ENCODE data around the gene VPS8. TPM values are rescaled to one million over a fixed set of nuclear protein-coding genes. Genes with fewer than 3 reads are reported as not detected.

VPS8 gene
- total RNA-seq, 2 experiments from 2014 or later: 47.6 to 51.8 TPM

GRCh38 chr3:185028121-185028520 lies 216.2 kb downstream of the VPS8 start:
- Mint-ChIP-seq H3K9me3 (ENCODE audit: insufficient read depth) (no peaks in the 10 kb centered on the region), H3K27me3 (ENCODE audit: low read depth) (no peaks in the 10 kb centered on the region), H3K27ac (no peak overlapping the region), H3K36me3 (ENCODE audit: low read depth) (peaks cover 27% of the 10 kb centered on the region), H3K4me1 (ENCODE audit: low read depth) (no peaks in the 10 kb centered on the region), H3K4me3 (no peak overlapping the region)
- DNase-seq: no peak
- POLR2A ChIA-PET: no interaction called here
- CTCF ChIA-PET: no interaction called here
- ATAC-seq: no peak

- Mint-ChIP-seq H3K27me3 (ENCODE audit: low read depth) (no peaks in the 10 kb centered on the region), H3K9me3 (ENCODE audit: insufficient read depth) (no peaks in the 10 kb centered on the region), H3K4me3 (no peak overlapping the region), H3K4me1 (ENCODE audit: low read depth) (no peaks in the 10 kb centered on the region), H3K36me3 (ENCODE audit: low read depth) (peaks cover 25% of the 10 kb centered on the region), H3K27ac (no peak overlapping the region)
- DNase-seq: no peak
- ChIA-PET POLR2A (no interaction called here), CTCF (no interaction called here)
- ATAC-seq: no peak
Measured at GRCh38 chr3:185029086-185029485, 217.1 kb downstream of the VPS8 start.

GRCh38 chr3:185030399-185030798 lies 218.4 kb downstream of the VPS8 start:
- ATAC-seq (no peak), DNase-seq (no peak)
- ChIA-PET POLR2A (no interaction called here), CTCF (no interaction called here)
- no peak overlapping the region for H3K27ac Mint-ChIP-seq
- no peak overlapping the region for H3K4me3 Mint-ChIP-seq
- H3K36me3 Mint-ChIP-seq (ENCODE audit: low read depth): peaks cover 31% of the 10 kb centered on the region
- no peaks in the 10 kb centered on the region for H3K4me1 Mint-ChIP-seq (ENCODE audit: low read depth)
- H3K27me3 Mint-ChIP-seq (ENCODE audit: low read depth): no peaks in the 10 kb centered on the region
- no peaks in the 10 kb centered on the region for H3K9me3 Mint-ChIP-seq (ENCODE audit: insufficient read depth)

- Mint-ChIP-seq H3K4me3 (no peak overlapping the region), H3K27ac (no peak overlapping the region), H3K36me3 (ENCODE audit: low read depth) (peaks cover 27% of the 10 kb centered on the region), H3K27me3 (ENCODE audit: low read depth) (no peaks in the 10 kb centered on the region), H3K4me1 (ENCODE audit: low read depth) (no peaks in the 10 kb centered on the region), H3K9me3 (ENCODE audit: insufficient read depth) (no peaks in the 10 kb centered on the region)
- POLR2A ChIA-PET: no interaction called here
- ATAC-seq (no peak), DNase-seq (no peak)
- CTCF ChIA-PET: interaction anchor here (0.6 kb wide), 1 partner anchor 414 kb away, joined by 3 read pairs; no protein-coding TSS in a partner anchor
Measured at GRCh38 chr3:185030951-185031350, 219.0 kb downstream of the VPS8 start.

- peaks cover 20% of the 10 kb centered on the region for H3K36me3 Mint-ChIP-seq (ENCODE audit: low read depth)
- ChIA-PET CTCF (no interaction called here), POLR2A (no interaction called here)
Measured at GRCh38 chr3:185037801-185038200, 225.8 kb downstream of the VPS8 start.

GRCh38 chr3:185040425-185040824 lies 228.5 kb downstream of the VPS8 start:
- no peaks in the 10 kb centered on the region for H3K27me3 Mint-ChIP-seq (ENCODE audit: low read depth)
- POLR2A ChIA-PET: no interaction called here
- H3K9me3 Mint-ChIP-seq (ENCODE audit: insufficient read depth): peaks cover 6% of the 10 kb centered on the region
- peaks cover 13% of the 10 kb centered on the region for H3K36me3 Mint-ChIP-seq (ENCODE audit: low read depth)
- no peaks in the 10 kb centered on the region for H3K4me1 Mint-ChIP-seq (ENCODE audit: low read depth)
- ATAC-seq (no peak), DNase-seq (no peak)
- H3K4me3 Mint-ChIP-seq: no peak overlapping the region
- no peak overlapping the region for H3K27ac Mint-ChIP-seq
- CTCF ChIA-PET: no interaction called here

More at GRCh38 chr3:185037801-185038200, 225.8 kb downstream of the VPS8 start:
- DNase-seq (no peak), ATAC-seq (no peak)
- Mint-ChIP-seq H3K4me1 (ENCODE audit: low read depth) (no peaks in the 10 kb centered on the region), H3K27me3 (ENCODE audit: low read depth) (no peaks in the 10 kb centered on the region), H3K27ac (no peak overlapping the region), H3K4me3 (no peak overlapping the region), H3K9me3 (ENCODE audit: insufficient read depth) (peaks cover 6% of the 10 kb centered on the region)

- ATAC-seq (no peak), DNase-seq (no peak)
- ChIA-PET CTCF (no interaction called here), POLR2A (interaction anchor here (0.8 kb wide), 1 partner anchor 9 kb away, joined by 3 read pairs; no protein-coding TSS in a partner anchor)
- Mint-ChIP-seq H3K4me3 (no peak overlapping the region), H3K4me1 (ENCODE audit: low read depth) (no peaks in the 10 kb centered on the region), H3K36me3 (ENCODE audit: low read depth) (peaks cover 12% of the 10 kb centered on the region), H3K27me3 (ENCODE audit: low read depth) (no peaks in the 10 kb centered on the region), H3K27ac (no peak overlapping the region), H3K9me3 (ENCODE audit: insufficient read depth) (peaks cover 6% of the 10 kb centered on the region)
Measured at GRCh38 chr3:185041540-185041939, 229.6 kb downstream of the VPS8 start.

GRCh38 chr3:185042312-185043050 lies 230.5 kb downstream of the VPS8 start:
- ChIA-PET CTCF (no interaction called here), POLR2A (no interaction called here)
- Mint-ChIP-seq H3K27ac (no peak overlapping the region), H3K4me1 (ENCODE audit: low read depth) (no peaks in the 10 kb centered on the region), H3K4me3 (no peak overlapping the region), H3K36me3 (ENCODE audit: low read depth) (peaks cover 8% of the 10 kb centered on the region), H3K27me3 (ENCODE audit: low read depth) (no peaks in the 10 kb centered on the region), H3K9me3 (ENCODE audit: insufficient read depth) (peaks cover 6% of the 10 kb centered on the region)
- DNase-seq (no peak), ATAC-seq (no peak)

GRCh38 chr3:185046164-185046515 lies 234.2 kb downstream of the VPS8 start:
- no peaks in the 10 kb centered on the region for H3K4me1 Mint-ChIP-seq (ENCODE audit: low read depth)
- H3K27ac Mint-ChIP-seq: no peak overlapping the region
- H3K9me3 Mint-ChIP-seq (ENCODE audit: insufficient read depth): no peaks in the 10 kb centered on the region
- ATAC-seq: no peak
- H3K27me3 Mint-ChIP-seq (ENCODE audit: low read depth): no peaks in the 10 kb centered on the region
- H3K4me3 Mint-ChIP-seq: no peak overlapping the region
- no peak for DNase-seq
- CTCF ChIA-PET: no interaction called here
- H3K36me3 Mint-ChIP-seq (ENCODE audit: low read depth): peaks cover 24% of the 10 kb centered on the region
- POLR2A ChIA-PET: no interaction called here

- ChIA-PET CTCF (no interaction called here), POLR2A (no interaction called here)
- H3K9me3 Mint-ChIP-seq (ENCODE audit: insufficient read depth): no peaks in the 10 kb centered on the region
- ATAC-seq (no peak), DNase-seq (no peak)
- H3K4me1 Mint-ChIP-seq (ENCODE audit: low read depth): no peaks in the 10 kb centered on the region
- H3K4me3 Mint-ChIP-seq: no peak overlapping the region
- H3K27ac Mint-ChIP-seq: no peak overlapping the region
- H3K36me3 Mint-ChIP-seq (ENCODE audit: low read depth): peaks cover 28% of the 10 kb centered on the region
- H3K27me3 Mint-ChIP-seq (ENCODE audit: low read depth): no peaks in the 10 kb centered on the region
Measured at GRCh38 chr3:185046603-185047002, 234.6 kb downstream of the VPS8 start.

- H3K36me3 Mint-ChIP-seq (ENCODE audit: low read depth): peaks cover 53% of the 10 kb centered on the region
- no peaks in the 10 kb centered on the region for H3K4me1 Mint-ChIP-seq (ENCODE audit: low read depth)
- H3K27me3 Mint-ChIP-seq (ENCODE audit: low read depth): no peaks in the 10 kb centered on the region
- no peak overlapping the region for H3K27ac Mint-ChIP-seq
- POLR2A ChIA-PET: no interaction called here
- CTCF ChIA-PET: no interaction called here
- H3K9me3 Mint-ChIP-seq (ENCODE audit: insufficient read depth): no peaks in the 10 kb centered on the region
- H3K4me3 Mint-ChIP-seq: no peak overlapping the region
- ATAC-seq: no peak
- no peak for DNase-seq
Measured at GRCh38 chr3:185049710-185050109, 237.7 kb downstream of the VPS8 start.

GRCh38 chr3:185051801-185052200 lies 239.8 kb downstream of the VPS8 start:
- peaks cover 63% of the 10 kb centered on the region for H3K36me3 Mint-ChIP-seq (ENCODE audit: low read depth)
- no peak for ATAC-seq
- no peak overlapping the region for H3K4me3 Mint-ChIP-seq
- peaks cover 4% of the 10 kb centered on the region for H3K9me3 Mint-ChIP-seq (ENCODE audit: insufficient read depth)
- ChIA-PET POLR2A (no interaction called here), CTCF (no interaction called here)
- no peaks in the 10 kb centered on the region for H3K4me1 Mint-ChIP-seq (ENCODE audit: low read depth)
- no peaks in the 10 kb centered on the region for H3K27me3 Mint-ChIP-seq (ENCODE audit: low read depth)
- no peak overlapping the region for H3K27ac Mint-ChIP-seq
- no peak for DNase-seq

- ChIA-PET CTCF (no interaction called here), POLR2A (no interaction called here)
Measured at GRCh38 chr3:185052631-185053030, 240.7 kb downstream of the VPS8 start.

More at GRCh38 chr3:185052631-185053030, 240.7 kb downstream of the VPS8 start:
- no peak for ATAC-seq
- H3K27me3 Mint-ChIP-seq (ENCODE audit: low read depth): no peaks in the 10 kb centered on the region
- no peak overlapping the region for H3K4me3 Mint-ChIP-seq
- peaks cover 7% of the 10 kb centered on the region for H3K9me3 Mint-ChIP-seq (ENCODE audit: insufficient read depth)
- no peak for DNase-seq
- peak overlapping the region; percentile 6 for H3K27ac Mint-ChIP-seq
- no peaks in the 10 kb centered on the region for H3K4me1 Mint-ChIP-seq (ENCODE audit: low read depth)
- H3K36me3 Mint-ChIP-seq (ENCODE audit: low read depth): peaks cover 64% of the 10 kb centered on the region
